ENCODE data around the gene ACTA1. TPM values are rescaled to one million over a fixed set of nuclear protein-coding genes. Genes with fewer than 3 reads are reported as not detected.
"Not testable (repeated sequence)": the region's sequence is repeated elsewhere in the genome, so short reads cannot be mapped to it uniquely, and the experiment has no call there.

The ACTA1 gene
- polyA plus RNA-seq, 1 donor (not counting 4 experiments of a cell fraction or from before 2014, with no cell fraction given), result 0.05 TPM

DNA sequence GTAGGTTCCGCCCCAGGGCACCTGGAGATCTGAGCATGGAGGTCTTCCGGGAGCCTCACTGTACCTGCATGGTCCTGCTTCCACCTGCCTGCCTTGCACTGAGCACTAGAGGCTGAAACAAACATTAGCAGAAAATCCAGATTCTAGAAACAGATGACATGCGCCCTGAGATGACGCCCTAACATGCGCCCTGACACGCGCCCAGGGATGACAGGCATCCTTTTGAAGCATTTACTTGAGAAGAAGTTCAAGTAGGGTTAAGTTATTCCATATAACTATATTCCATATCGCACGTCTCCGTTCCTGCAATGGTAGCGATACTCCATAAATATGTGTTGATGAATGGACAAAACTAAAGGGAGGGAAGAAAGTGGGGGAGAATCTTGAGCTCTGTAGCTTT lies 13.7 kb downstream of the ACTA1 start:
- Histone ChIP-seq H3K4me1 (ENCODE audit: control insufficient read depth, extremely low read depth, insufficient read depth, low read length) (no peaks in the 10 kb centered on the region), H3K27me3 (ENCODE audit: control insufficient read depth, extremely low read depth, insufficient read depth, low read length) (no peaks in the 10 kb centered on the region), H3K36me3 (ENCODE audit: control insufficient read depth in 2 of 2, extremely low read depth in 1 of 2, insufficient read depth in 2 of 2, low read length in 2 of 2) (no peaks in the 10 kb centered on the region), H3K79me2 (ENCODE audit: control insufficient read depth, insufficient read depth, low read length) (no peaks in the 10 kb centered on the region), H2AFZ (ENCODE audit: control insufficient read depth, low read length) (no peak overlapping the region), H3K4me3 (ENCODE audit: control insufficient read depth in 2 of 3, extremely low read depth in 1 of 3, insufficient read depth in 2 of 3, low read depth in 1 of 3, low read length in 3 of 3) (no peak overlapping the region), H3K9me1 (ENCODE audit: control insufficient read depth, extremely low read depth, insufficient read depth, low read length) (no peaks in the 10 kb centered on the region), H3K4me2 (ENCODE audit: control insufficient read depth, extremely low read depth, insufficient read depth, low read depth, low read length) (no peak overlapping the region), H3K9ac (ENCODE audit: control insufficient read depth, extremely low read depth, insufficient read depth, low read length) (no peak overlapping the region), H3K27ac (ENCODE audit: control insufficient read depth, insufficient read depth, low read length) (no peak overlapping the region), H4K20me1 (ENCODE audit: control insufficient read depth, extremely low read depth, insufficient read depth, low read length) (no peaks in the 10 kb centered on the region), H3K9me3 (ENCODE audit: control insufficient read depth, low read depth, low read length) (no peaks in the 10 kb centered on the region)
- DNase-seq (ENCODE audit: low read depth, low spot score) (no peak), FAIRE-seq (no peak)
- dilution Hi-C loops (cut with MboI; ENCODE audit: extremely low pct_ligation_motif_present, low sequenced_read_pairs), result no loop called here
- no peak for TF ChIP-seq EZH2 (IDR thresholded peaks at IDR 0.05; ENCODE audit: low read length)
- TF ChIP-seq, protein P1, sequence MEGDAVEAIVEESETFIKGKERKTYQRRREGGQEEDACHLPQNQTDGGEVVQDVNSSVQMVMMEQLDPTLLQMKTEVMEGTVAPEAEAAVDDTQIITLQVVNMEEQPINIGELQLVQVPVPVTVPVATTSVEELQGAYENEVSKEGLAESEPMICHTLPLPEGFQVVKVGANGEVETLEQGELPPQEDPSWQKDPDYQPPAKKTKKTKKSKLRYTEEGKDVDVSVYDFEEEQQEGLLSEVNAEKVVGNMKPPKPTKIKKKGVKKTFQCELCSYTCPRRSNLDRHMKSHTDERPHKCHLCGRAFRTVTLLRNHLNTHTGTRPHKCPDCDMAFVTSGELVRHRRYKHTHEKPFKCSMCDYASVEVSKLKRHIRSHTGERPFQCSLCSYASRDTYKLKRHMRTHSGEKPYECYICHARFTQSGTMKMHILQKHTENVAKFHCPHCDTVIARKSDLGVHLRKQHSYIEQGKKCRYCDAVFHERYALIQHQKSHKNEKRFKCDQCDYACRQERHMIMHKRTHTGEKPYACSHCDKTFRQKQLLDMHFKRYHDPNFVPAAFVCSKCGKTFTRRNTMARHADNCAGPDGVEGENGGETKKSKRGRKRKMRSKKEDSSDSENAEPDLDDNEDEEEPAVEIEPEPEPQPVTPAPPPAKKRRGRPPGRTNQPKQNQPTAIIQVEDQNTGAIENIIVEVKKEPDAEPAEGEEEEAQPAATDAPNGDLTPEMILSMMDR (optimal IDR thresholded peaks at IDR 0.05 in 1 of 3, IDR thresholded peaks at IDR 0.05 in 1 of 3, conservative IDR thresholded peaks at IDR 0.05 in 1 of 3; ENCODE audit: extremely low read depth in 1 of 3, insufficient read depth in 2 of 3, low read length in 3 of 3), result no peak

DNA sequence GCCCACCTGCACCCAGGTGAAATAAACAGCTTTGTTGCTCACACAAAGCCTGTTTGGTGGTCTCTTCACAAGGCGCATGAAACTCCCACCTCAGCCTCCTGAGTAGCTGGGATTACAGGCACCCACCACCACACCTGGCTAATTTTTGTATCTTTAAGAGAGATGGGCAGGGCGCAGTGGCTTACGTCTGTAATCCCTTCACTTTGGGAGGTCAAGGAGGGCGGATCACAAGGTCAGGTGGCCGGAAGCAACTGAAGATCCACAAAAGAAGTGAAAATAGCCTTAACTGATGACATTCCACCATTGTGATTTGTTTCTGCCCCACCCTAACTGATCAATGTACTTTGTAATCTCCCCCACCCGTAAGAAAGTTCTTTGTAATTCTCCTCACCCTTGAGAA lies 15.3 kb downstream of the ACTA1 start:
- H3K4me2 ChIP-seq (ENCODE audit: control insufficient read depth, extremely low read depth, insufficient read depth, low read depth, low read length); FAIRE-seq; H2AFZ ChIP-seq (ENCODE audit: control insufficient read depth, low read length); H3K27me3 ChIP-seq (ENCODE audit: control insufficient read depth, extremely low read depth, insufficient read depth, low read length); H4K20me1 ChIP-seq (ENCODE audit: control insufficient read depth, extremely low read depth, insufficient read depth, low read length); dilution Hi-C loops (cut with MboI; ENCODE audit: extremely low pct_ligation_motif_present, low sequenced_read_pairs); H3K9me3 ChIP-seq (ENCODE audit: control insufficient read depth, low read depth, low read length); H3K79me2 ChIP-seq (ENCODE audit: control insufficient read depth, insufficient read depth, low read length); H3K9me1 ChIP-seq (ENCODE audit: control insufficient read depth, extremely low read depth, insufficient read depth, low read length); H3K4me1 ChIP-seq (ENCODE audit: control insufficient read depth, extremely low read depth, insufficient read depth, low read length); H3K4me3 ChIP-seq (ENCODE audit: control insufficient read depth in 2 of 3, extremely low read depth in 1 of 3, insufficient read depth in 2 of 3, low read depth in 1 of 3, low read length in 3 of 3); H3K27ac ChIP-seq (ENCODE audit: control insufficient read depth, insufficient read depth, low read length); H3K9ac ChIP-seq (ENCODE audit: control insufficient read depth, extremely low read depth, insufficient read depth, low read length); DNase-seq (ENCODE audit: low read depth, low spot score); H3K36me3 ChIP-seq (ENCODE audit: control insufficient read depth in 2 of 2, extremely low read depth in 1 of 2, insufficient read depth in 2 of 2, low read length in 2 of 2): not testable (repeated sequence)

DNA sequence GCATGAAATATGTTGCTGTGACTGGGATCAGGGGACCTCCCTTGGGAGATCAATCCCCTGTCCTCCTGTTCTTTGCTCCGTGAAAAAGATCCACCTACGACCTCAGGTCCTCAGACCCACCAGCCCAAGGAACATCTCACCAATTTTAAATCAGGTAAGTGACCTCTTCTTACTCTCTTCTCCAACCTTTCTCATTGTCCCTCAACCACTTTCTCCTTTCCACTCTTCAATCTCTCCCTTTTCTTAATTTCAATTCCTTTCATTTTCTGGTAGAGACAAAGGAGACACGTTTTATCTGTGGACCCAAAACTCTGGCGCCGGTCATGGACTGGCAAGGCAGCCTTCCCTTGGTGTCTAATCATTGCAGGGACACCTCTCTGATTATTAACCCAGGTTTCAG lies 21.1 kb downstream of the ACTA1 start:
- H3K27me3 ChIP-seq (ENCODE audit: control insufficient read depth, extremely low read depth, insufficient read depth, low read length); FAIRE-seq; H3K4me2 ChIP-seq (ENCODE audit: control insufficient read depth, extremely low read depth, insufficient read depth, low read depth, low read length); dilution Hi-C loops (cut with MboI; ENCODE audit: extremely low pct_ligation_motif_present, low sequenced_read_pairs); H3K27ac ChIP-seq (ENCODE audit: control insufficient read depth, insufficient read depth, low read length); H3K36me3 ChIP-seq (ENCODE audit: control insufficient read depth in 2 of 2, extremely low read depth in 1 of 2, insufficient read depth in 2 of 2, low read length in 2 of 2); H3K9ac ChIP-seq (ENCODE audit: control insufficient read depth, extremely low read depth, insufficient read depth, low read length); DNase-seq (ENCODE audit: low read depth, low spot score); H2AFZ ChIP-seq (ENCODE audit: control insufficient read depth, low read length); H3K9me1 ChIP-seq (ENCODE audit: control insufficient read depth, extremely low read depth, insufficient read depth, low read length); H3K4me3 ChIP-seq (ENCODE audit: control insufficient read depth in 2 of 3, extremely low read depth in 1 of 3, insufficient read depth in 2 of 3, low read depth in 1 of 3, low read length in 3 of 3); H3K79me2 ChIP-seq (ENCODE audit: control insufficient read depth, insufficient read depth, low read length); H3K9me3 ChIP-seq (ENCODE audit: control insufficient read depth, low read depth, low read length); H4K20me1 ChIP-seq (ENCODE audit: control insufficient read depth, extremely low read depth, insufficient read depth, low read length): not testable (repeated sequence)
- H3K4me1 ChIP-seq (ENCODE audit: control insufficient read depth, extremely low read depth, insufficient read depth, low read length), result peaks cover 23% of the 10 kb centered on the region
